Endometrial microvascular endothelial cells (primary cell): ENCODE results near the gene LCE5A. TPM values are rescaled to one million over a fixed set of nuclear protein-coding genes. Genes with fewer than 3 reads are reported as not detected.
"Not testable (repeated sequence)": the region's sequence is repeated elsewhere in the genome, so short reads cannot be mapped to it uniquely, and the experiment has no call there.

ENCODE experiments used
- in situ Hi-C: cut with HindIII; loops from 2 replicates; pipeline ENCODE4 v1.10.0; 2017; ENCODE audit warnings: low sequenced_read_pairs, low pct_unique_long_range_greater_than_20kb; ENCODE audit errors: inconsistent ontology term
- total RNA-seq: library from RNA; depleted of rRNA; stranded (reverse); fragments of >200 nt; gene quantifications from one replicate; pipeline ENCODE4 v1.2.3, GENCODE V29; 2015; ENCODE audit errors: inconsistent ontology term

The LCE5A gene
- total RNA-seq, 1 donor from 2014 or later, result not detected

GRCh38 chr1:152514715-152515433 lies 4.3 kb downstream of the LCE5A start:
- in situ Hi-C loops, result no loop called here

GRCh38 chr1:152515434-152515783 lies 4.8 kb downstream of the LCE5A start:
- in situ Hi-C loops, result no loop called here

- in situ Hi-C loops, result no loop called here
Observed at GRCh38 chr1:152516082-152516481, 5.5 kb downstream of the LCE5A start.

GRCh38 chr1:152517237-152517811 lies 6.7 kb downstream of the LCE5A start:
- in situ Hi-C loops, result no loop called here

GRCh38 chr1:152519851-152520250 lies 9.2 kb downstream of the LCE5A start:
- in situ Hi-C loops, result no loop called here

GRCh38 chr1:152520561-152521090 lies 10.0 kb downstream of the LCE5A start:
- in situ Hi-C loops, result no loop called here

- in situ Hi-C loops, result no loop called here
Observed at GRCh38 chr1:152525080-152525641, 14.6 kb downstream of the LCE5A start.

GRCh38 chr1:152533327-152533938 lies 22.8 kb downstream of the LCE5A start:
- in situ Hi-C loops, result no loop called here

- in situ Hi-C loops, result no loop called here
Observed at GRCh38 chr1:152535774-152536173, 25.2 kb downstream of the LCE5A start.

- in situ Hi-C loops, result no loop called here
Observed at GRCh38 chr1:152537496-152537895, 26.9 kb downstream of the LCE5A start.

- in situ Hi-C loops, result no loop called here
Observed at GRCh38 chr1:152539901-152540300, 29.3 kb downstream of the LCE5A start.

GRCh38 chr1:152543820-152544219 lies 33.2 kb downstream of the LCE5A start:
- in situ Hi-C loops, result no loop called here

GRCh38 chr1:152546704-152547103 lies 36.1 kb downstream of the LCE5A start:
- in situ Hi-C loops, result no loop called here

GRCh38 chr1:152548358-152548757 lies 37.8 kb downstream of the LCE5A start:
- in situ Hi-C loops, result not testable (repeated sequence)

Other genes starting within 250 kb of the LCE5A start
- gene FLG, start 185.6 kb upstream of the LCE5A start, total RNA-seq, result not detected
- not detected for gene FLG2, start 150.8 kb upstream of the LCE5A start, total RNA-seq
- gene CRNN, start 96.5 kb upstream of the LCE5A start, total RNA-seq, result not detected
- not detected for gene CRCT1, start 3.7 kb downstream of the LCE5A start, total RNA-seq
- gene LCE3E, start 56.0 kb downstream of the LCE5A start, total RNA-seq, result not detected
- gene LCE3D, start 69.7 kb downstream of the LCE5A start, total RNA-seq, result not detected
- not detected for gene LCE3C, start 89.4 kb downstream of the LCE5A start, total RNA-seq
- not detected for gene LCE3B, start 103.0 kb downstream of the LCE5A start, total RNA-seq
- gene LCE3A, start 112.3 kb downstream of the LCE5A start, total RNA-seq, result not detected
- not detected for gene LCE2D, start 152.6 kb downstream of the LCE5A start, total RNA-seq
- gene LCE2C, start 164.5 kb downstream of the LCE5A start, total RNA-seq, result not detected
- not detected for gene LCE2B, start 175.3 kb downstream of the LCE5A start, total RNA-seq
- gene LCE2A, start 187.5 kb downstream of the LCE5A start, total RNA-seq, result not detected
- not detected for gene LCE4A, start 197.4 kb downstream of the LCE5A start, total RNA-seq
- gene KPRP, start 247.2 kb downstream of the LCE5A start, total RNA-seq, result not detected